HEK293 (cell line): ENCODE results near the gene SLC25A47.

Source experiments
- BCL11B ChIP-seq: fragments of 450-650 bp; formaldehyde crosslinking; IDR thresholded peaks from 2 replicates; pipeline ENCODE4 v1.5.1; 2016; ENCODE audit warnings: low read depth, missing biosample characterization, missing genetic modification characterization
- IKZF3 ChIP-seq: fragments of 450-650 bp; IDR thresholded peaks from 2 replicates; pipeline ENCODE4 v1.5.0; 2018; ENCODE audit warnings: missing biosample characterization, mild to moderate bottlenecking, missing genetic modification characterization, moderate library complexity
- INSM2 ChIP-seq: fragments of 450-650 bp; formaldehyde crosslinking; IDR thresholded peaks from 2 replicates; pipeline ENCODE4 v1.5.1; 2016; ENCODE audit warnings: missing biosample characterization, missing genetic modification characterization
- KLF10 ChIP-seq: fragments of 450-650 bp; IDR thresholded peaks from 2 replicates; pipeline ENCODE4 v1.5.1; 2018; ENCODE audit warnings: missing biosample characterization, mild to moderate bottlenecking, missing genetic modification characterization
- KLF16 ChIP-seq: fragments of 450-650 bp; formaldehyde crosslinking; IDR thresholded peaks from 2 replicates; pipeline ENCODE4 v1.5.1; 2017; ENCODE audit warnings: missing biosample characterization, missing genetic modification characterization
- KLF17 ChIP-seq: fragments of 450-650 bp; formaldehyde crosslinking; IDR thresholded peaks from 2 replicates; pipeline ENCODE4 v1.5.1; 2016; ENCODE audit warnings: missing biosample characterization, missing genetic modification characterization
- KLF9 ChIP-seq: fragments of 450-650 bp; formaldehyde crosslinking; IDR thresholded peaks from 2 replicates; pipeline ENCODE4 v1.5.1; 2016; ENCODE audit warnings: missing biosample characterization, missing genetic modification characterization, low read depth
- MEIS1 ChIP-seq: sonication (generic); formaldehyde crosslinking; IDR thresholded peaks from 2 replicates; pipeline ENCODE4 v1.8.1; 2022; ENCODE audit warnings: missing genetic modification reagents, mild to moderate bottlenecking, borderline replicate concordance
- MYNN ChIP-seq: fragments of 450-650 bp; formaldehyde crosslinking; IDR thresholded peaks from 2 replicates; pipeline ENCODE4 v1.5.1; 2016; ENCODE audit warnings: missing biosample characterization, missing genetic modification characterization, borderline replicate concordance
- PRDM1 ChIP-seq: fragments of 450-650 bp; formaldehyde crosslinking; IDR thresholded peaks from 2 replicates; pipeline ENCODE4; 2016; ENCODE audit warnings: missing biosample characterization, missing genetic modification characterization
- PRDM6 ChIP-seq: fragments of 450-650 bp; formaldehyde crosslinking; IDR thresholded peaks from 2 replicates; pipeline ENCODE4 v1.5.1; 2017; ENCODE audit warnings: missing biosample characterization, missing genetic modification characterization
- SALL2 ChIP-seq: fragments of 450-650 bp; formaldehyde crosslinking; IDR thresholded peaks from 2 replicates; pipeline ENCODE4 v1.5.0; 2017; ENCODE audit warnings: missing biosample characterization, mild to moderate bottlenecking, missing genetic modification characterization, borderline replicate concordance
- SP3 ChIP-seq: fragments of 450-650 bp; formaldehyde crosslinking; IDR thresholded peaks from 2 replicates; pipeline ENCODE4 v1.5.1; 2016; ENCODE audit warnings: missing biosample characterization, missing genetic modification characterization
- WT1 ChIP-seq: fragments of 450-650 bp; formaldehyde crosslinking; IDR thresholded peaks from 2 replicates; pipeline ENCODE4 v1.5.1; 2016; ENCODE audit warnings: missing biosample characterization, missing genetic modification characterization
- ZBTB10 ChIP-seq: fragments of 450-650 bp; formaldehyde crosslinking; IDR thresholded peaks from 2 replicates; pipeline ENCODE4 v1.5.1; 2016; ENCODE audit warnings: missing biosample characterization, missing genetic modification characterization
- ZBTB11 ChIP-seq: fragments of 450-650 bp; formaldehyde crosslinking; conservative IDR thresholded peaks from 2 replicates; pipeline ENCODE4 v1.5.1; 2016; ENCODE audit warnings: low read depth, missing biosample characterization, missing genetic modification characterization
- ZEB2 ChIP-seq: fragments of 450-650 bp; formaldehyde crosslinking; IDR thresholded peaks from 2 replicates; pipeline ENCODE4 v1.5.1; 2016; ENCODE audit warnings: missing biosample characterization, missing genetic modification characterization
- ZFHX2 ChIP-seq: fragments of 450-650 bp; formaldehyde crosslinking; conservative IDR thresholded peaks from 2 replicates; pipeline ENCODE4 v1.5.1; 2016; ENCODE audit warnings: missing biosample characterization, missing genetic modification characterization
- ZIC2 ChIP-seq: fragments of 450-650 bp; formaldehyde crosslinking; IDR thresholded peaks from 2 replicates; pipeline ENCODE4 v1.5.1; 2016; ENCODE audit warnings: missing biosample characterization, missing genetic modification characterization
- ZNF146 ChIP-seq: fragments of 450-650 bp; formaldehyde crosslinking; IDR thresholded peaks from 2 replicates; pipeline ENCODE4 v1.5.1; 2016; ENCODE audit warnings: missing biosample characterization, missing genetic modification characterization
- ZNF214 ChIP-seq: fragments of 450-650 bp; formaldehyde crosslinking; IDR thresholded peaks from 2 replicates; pipeline ENCODE4 v1.5.1; 2017; ENCODE audit warnings: missing biosample characterization, mild to moderate bottlenecking, missing genetic modification characterization, borderline replicate concordance
- ZNF23 ChIP-seq: fragments of 450-650 bp; formaldehyde crosslinking; IDR thresholded peaks from 2 replicates; pipeline ENCODE4 v1.5.1; 2016; ENCODE audit warnings: missing biosample characterization, missing genetic modification characterization, borderline replicate concordance
- ZNF280C ChIP-seq: fragments of 450-650 bp; formaldehyde crosslinking; IDR thresholded peaks from 2 replicates; pipeline ENCODE4 v1.5.1; 2016; ENCODE audit warnings: missing biosample characterization, missing genetic modification characterization
- ZNF341 ChIP-seq: fragments of 450-650 bp; formaldehyde crosslinking; IDR thresholded peaks from 2 replicates; pipeline ENCODE4; 2016; ENCODE audit warnings: low read depth, missing biosample characterization, missing genetic modification characterization
- ZNF423 ChIP-seq: fragments of 450-650 bp; formaldehyde crosslinking; IDR thresholded peaks from 2 replicates; pipeline ENCODE4 v1.5.1; 2016; ENCODE audit warnings: missing biosample characterization, missing genetic modification characterization
- ZNF843 ChIP-seq: fragments of 450-650 bp; formaldehyde crosslinking; IDR thresholded peaks from 2 replicates; pipeline ENCODE4 v1.5.1; 2016; ENCODE audit warnings: missing biosample characterization, missing genetic modification characterization
- ZSCAN16 ChIP-seq: fragments of 450-650 bp; formaldehyde crosslinking; IDR thresholded peaks from 2 replicates; pipeline ENCODE4 v1.5.1; 2016; ENCODE audit warnings: missing biosample characterization, missing genetic modification characterization

Gene SLC25A47

GRCh38 chr14:100375266-100375962 is 52.3 kb downstream of the SLC25A47 start (continued):
- TF ChIP-seq ZNF280C (tag by site-specific recombination) (no peak), ZNF23 (no peak), KLF17 (tag by site-specific recombination) (no peak), INSM2 (no peak), MEIS1 (CRISPR knock-in tag) (no peak), PRDM1 (tag by site-specific recombination) (no peak), WT1 (no peak), BCL11B (no peak), ZNF146 (no peak), SALL2 (tag by site-specific recombination) (no peak), ZNF423 (tag by site-specific recombination) (peak; percentile 45; the same call in 1 of the 2 replicates), KLF16 (tag by site-specific recombination) (peak; percentile 46; the same call in 1 of the 2 replicates), ZIC2 (tag by site-specific recombination) (peak; percentile 57), MYNN (tag by site-specific recombination) (no peak), KLF9 (tag by site-specific recombination) (peak; percentile 36; the same call in 1 of the 2 replicates), ZEB2 (tag by site-specific recombination) (peak; percentile 39), SP3 (peak; percentile 37), IKZF3 (peak; percentile 79), KLF10 (no peak), ZBTB11 (no peak), ZBTB10 (no peak), ZNF843 (tag by site-specific recombination) (no peak), PRDM6 (tag by site-specific recombination) (no peak), ZNF341 (tag by site-specific recombination) (no peak), ZNF214 (tag by site-specific recombination) (no peak), ZSCAN16 (tag by site-specific recombination) (no peak), ZFHX2 (peak; percentile 85)
